ENCODE measurements around the gene CH25H.

DNA sequence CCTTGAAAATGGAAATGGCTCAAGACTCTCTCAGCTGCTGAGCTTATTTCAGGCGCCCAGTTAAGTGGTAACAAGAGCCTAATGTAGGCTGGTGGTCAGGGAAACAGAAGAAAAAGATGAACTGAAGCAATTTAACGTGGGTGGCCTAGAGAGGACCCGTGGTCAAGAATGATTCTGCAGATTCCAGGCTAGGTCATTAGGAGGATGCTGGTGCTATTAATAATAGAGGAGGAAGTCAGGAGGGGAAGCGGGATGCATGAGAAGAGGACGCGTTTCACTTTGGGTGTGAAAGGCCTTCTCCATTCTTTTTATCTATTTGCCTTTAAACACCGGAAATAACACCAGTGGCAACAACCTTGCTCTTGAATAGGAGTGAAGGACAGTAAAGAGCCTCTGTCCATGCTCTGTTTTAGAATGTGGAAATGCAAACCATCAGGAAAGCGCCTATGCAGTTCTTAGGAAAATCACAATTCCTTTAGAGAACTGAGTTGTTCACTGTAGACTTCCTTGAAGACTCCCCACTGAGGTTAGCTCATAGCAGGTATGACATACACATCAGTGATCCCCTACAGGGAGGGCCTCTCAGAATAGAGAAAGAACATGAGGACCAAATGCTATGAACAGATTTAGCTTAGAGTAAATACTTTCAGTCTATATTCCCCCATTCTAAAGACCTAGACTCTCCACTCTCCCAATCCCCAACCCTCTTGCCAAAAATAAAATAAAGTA lies 35.9 kb upstream of the CH25H start:
- TF ChIP-seq BCL11A (IDR thresholded peaks at IDR 0.05; ENCODE audit: low read depth, low read length), result 0 out of 2 replicates have a peak, but pooled peaks have one; percentile 8
- no peak for TF ChIP-seq CTCF (IDR thresholded peaks at IDR 0.05 in 2 of 3, conservative IDR thresholded peaks at IDR 0.05 in 1 of 3; ENCODE audit: control insufficient read depth in 2 of 3, extremely low read depth in 1 of 3, insufficient read depth in 1 of 3, low read depth in 3 of 3, low read length in 3 of 3)
- TF ChIP-seq POLR2A (IDR thresholded peaks at IDR 0.05; ENCODE audit: low read depth, low read length), result no peak
- no peak for TF ChIP-seq ELK1 (IDR thresholded peaks at IDR 0.05; ENCODE audit: low read depth, low read length)
- TF ChIP-seq CHD2 (IDR thresholded peaks at IDR 0.05; ENCODE audit: borderline replicate concordance, low read depth, low read length), result no peak
- TF ChIP-seq ZNF274 (IDR thresholded peaks at IDR 0.05; ENCODE audit: insufficient read depth, insufficient read length), result no peak
- no peak for TF ChIP-seq JUND (IDR thresholded peaks at IDR 0.05; ENCODE audit: low read depth, low read length)
- no peak for TF ChIP-seq POLR2AphosphoS5 (IDR thresholded peaks at IDR 0.05; ENCODE audit: low read length)
- no peak for TF ChIP-seq TAF1 (IDR thresholded peaks at IDR 0.05; ENCODE audit: borderline replicate concordance, low read depth, low read length)
- TF ChIP-seq GABPA (IDR thresholded peaks at IDR 0.05; ENCODE audit: low read depth), result no peak
- TF ChIP-seq, protein P1, sequence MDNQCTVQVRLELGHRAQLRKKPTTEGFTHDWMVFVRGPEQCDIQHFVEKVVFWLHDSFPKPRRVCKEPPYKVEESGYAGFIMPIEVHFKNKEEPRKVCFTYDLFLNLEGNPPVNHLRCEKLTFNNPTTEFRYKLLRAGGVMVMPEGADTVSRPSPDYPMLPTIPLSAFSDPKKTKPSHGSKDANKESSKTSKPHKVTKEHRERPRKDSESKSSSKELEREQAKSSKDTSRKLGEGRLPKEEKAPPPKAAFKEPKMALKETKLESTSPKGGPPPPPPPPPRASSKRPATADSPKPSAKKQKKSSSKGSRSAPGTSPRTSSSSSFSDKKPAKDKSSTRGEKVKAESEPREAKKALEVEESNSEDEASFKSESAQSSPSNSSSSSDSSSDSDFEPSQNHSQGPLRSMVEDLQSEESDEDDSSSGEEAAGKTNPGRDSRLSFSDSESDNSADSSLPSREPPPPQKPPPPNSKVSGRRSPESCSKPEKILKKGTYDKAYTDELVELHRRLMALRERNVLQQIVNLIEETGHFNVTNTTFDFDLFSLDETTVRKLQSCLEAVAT (IDR thresholded peaks at IDR 0.05), result no peak
